AG04450 (cell line): ENCODE measurements around the gene KCNJ18. TPM values are rescaled to one million over a fixed set of nuclear protein-coding genes. Genes with fewer than 3 reads are reported as not detected.
"Not testable (repeated sequence)": the region's sequence is repeated elsewhere in the genome, so short reads cannot be mapped to it uniquely, and the experiment has no call there.

Experiments used
- CTCF ChIA-PET: fragments of 300-600, 350-600 bp; formaldehyde crosslinking; extraction: SDS; loops from one replicate; lab custom pipeline; 2022; ENCODE audit warnings: antibody characterized with exemption, inconsistent platforms; lab: Charles Lee
- POLR2A ChIA-PET: fragments of 350-600 bp; formaldehyde crosslinking; extraction: SDS; loops from one replicate; lab custom pipeline; 2021; ENCODE audit warnings: antibody characterized with exemption, inconsistent platforms; lab: Yijun Ruan, JAX
- DNase-seq: peaks from one replicate; pipeline ENCODE4 v3.0.0-alpha.2; 2011; ENCODE audit warnings: low read depth, low spot score
- H3K27ac ChIP-seq: one replicate; pipeline ENCODE4 v1.5.1; 2012; ENCODE audit warnings: low read depth, low read length, control low read depth
- H3K27me3 ChIP-seq: one replicate; pipeline ENCODE4 v1.6.0; 2012; ENCODE audit warnings: low read length; ENCODE audit not compliant: control insufficient read depth, insufficient read depth
- H3K4me3 ChIP-seq: 2 replicates; pipeline ENCODE4 v1.5.1; 2011; ENCODE audit warnings: mild to moderate bottlenecking, low read depth, low read length, control low read depth
- H3K9me3 ChIP-seq: 2 replicates; pipeline ENCODE4 v1.5.1; 2012; ENCODE audit warnings: low read length; ENCODE audit not compliant: control insufficient read depth, insufficient read depth
- polyA plus RNA-seq: library from polyadenylated mRNA; depleted of rRNA; stranded (reverse); fragments of >200 nt; gene quantifications from 2 replicates; pipeline ENCODE4 v1.2.3, GENCODE V29; 2011
- TF ChIP-seq, protein P1 (sequence below): IDR thresholded peaks from 2 replicates; pipeline ENCODE4 v1.5.1; 2011; ENCODE audit warnings: low read depth, low read length, control low read depth, inconsistent platforms

KCNJ18 gene
- polyA plus RNA-seq, 1 experiment = not detected

DNA sequence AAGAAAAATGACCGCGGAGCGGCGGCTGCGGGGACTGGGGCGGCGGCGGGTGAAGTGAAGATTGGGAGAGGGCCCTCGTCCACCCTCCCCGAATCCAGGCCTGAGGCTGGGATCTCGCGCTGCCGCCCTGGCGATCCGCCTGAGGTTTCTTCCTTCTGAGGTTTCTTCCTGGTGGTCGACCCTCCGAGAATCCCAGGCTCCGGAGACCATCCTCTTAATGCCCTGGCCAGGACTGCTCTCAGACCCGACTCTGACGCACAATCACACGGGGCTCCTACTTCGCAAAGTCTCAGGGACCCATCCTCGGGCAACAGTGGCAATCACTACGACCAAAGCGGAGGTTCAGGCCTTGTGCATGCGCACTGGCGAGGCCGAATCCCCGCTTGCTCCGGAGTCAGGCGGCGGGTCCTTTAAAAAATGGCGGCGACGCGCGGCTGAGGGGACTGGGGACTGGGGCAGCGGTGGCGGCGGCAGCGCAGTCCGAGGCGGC lies 18.0 kb upstream of the KCNJ18 start:
- POLR2A ChIA-PET = no interaction called here
- Histone ChIP-seq H3K4me3 (no peak overlapping the region), H3K27ac (no peak overlapping the region), H3K9me3 (peaks cover 75% of the 10 kb centered on the region), H3K27me3 (no peaks in the 10 kb centered on the region)
- TF ChIP-seq, protein P1, sequence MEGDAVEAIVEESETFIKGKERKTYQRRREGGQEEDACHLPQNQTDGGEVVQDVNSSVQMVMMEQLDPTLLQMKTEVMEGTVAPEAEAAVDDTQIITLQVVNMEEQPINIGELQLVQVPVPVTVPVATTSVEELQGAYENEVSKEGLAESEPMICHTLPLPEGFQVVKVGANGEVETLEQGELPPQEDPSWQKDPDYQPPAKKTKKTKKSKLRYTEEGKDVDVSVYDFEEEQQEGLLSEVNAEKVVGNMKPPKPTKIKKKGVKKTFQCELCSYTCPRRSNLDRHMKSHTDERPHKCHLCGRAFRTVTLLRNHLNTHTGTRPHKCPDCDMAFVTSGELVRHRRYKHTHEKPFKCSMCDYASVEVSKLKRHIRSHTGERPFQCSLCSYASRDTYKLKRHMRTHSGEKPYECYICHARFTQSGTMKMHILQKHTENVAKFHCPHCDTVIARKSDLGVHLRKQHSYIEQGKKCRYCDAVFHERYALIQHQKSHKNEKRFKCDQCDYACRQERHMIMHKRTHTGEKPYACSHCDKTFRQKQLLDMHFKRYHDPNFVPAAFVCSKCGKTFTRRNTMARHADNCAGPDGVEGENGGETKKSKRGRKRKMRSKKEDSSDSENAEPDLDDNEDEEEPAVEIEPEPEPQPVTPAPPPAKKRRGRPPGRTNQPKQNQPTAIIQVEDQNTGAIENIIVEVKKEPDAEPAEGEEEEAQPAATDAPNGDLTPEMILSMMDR = no peak
- CTCF ChIA-PET = no interaction called here
- DNase-seq = no peak

DNA sequence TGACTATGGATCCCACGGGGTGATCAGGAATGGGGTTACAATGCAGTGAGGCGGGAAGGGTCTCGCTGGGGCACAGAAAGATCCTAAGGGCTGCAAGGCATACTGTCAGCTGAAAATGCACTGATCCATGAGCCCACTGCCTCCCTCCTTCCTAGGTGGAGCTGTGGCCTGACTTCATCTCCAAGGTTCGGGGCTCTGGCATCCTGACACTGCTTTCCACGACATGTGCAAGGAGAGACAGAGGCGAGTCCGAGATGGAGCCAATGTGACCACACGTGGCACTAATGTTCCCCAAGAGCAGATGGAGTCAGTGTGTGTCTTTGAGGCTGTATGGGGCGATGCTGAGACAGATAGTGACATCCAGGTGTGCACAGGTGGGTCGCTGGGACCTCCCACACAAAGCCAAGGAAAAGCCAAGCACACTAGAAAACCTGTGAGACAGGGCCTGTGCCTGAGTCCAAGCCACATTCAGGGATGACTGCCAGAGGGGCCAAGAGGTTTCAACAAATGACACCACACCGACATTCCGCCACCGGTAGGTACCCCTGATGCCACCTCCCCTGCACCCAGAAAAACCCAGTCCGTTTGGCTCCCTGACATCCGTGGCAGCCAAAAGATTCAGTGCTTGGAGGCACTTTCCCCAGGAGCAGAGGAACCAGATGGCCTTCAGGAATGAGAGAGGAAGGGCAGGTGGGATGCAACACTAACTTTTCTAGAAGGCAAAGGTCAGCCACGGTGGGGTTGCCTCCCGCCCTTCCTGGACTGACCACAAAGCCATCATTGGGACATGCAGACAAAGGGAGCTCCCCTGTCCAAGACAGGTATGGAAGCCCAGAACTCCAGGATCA lies 17.2 kb upstream of the KCNJ18 start:
- CTCF ChIA-PET, H3K4me3 ChIP-seq, H3K27me3 ChIP-seq, H3K27ac ChIP-seq, DNase-seq, POLR2A ChIA-PET: not testable (repeated sequence)
- peaks cover 76% of the 10 kb centered on the region for H3K9me3 ChIP-seq

DNA sequence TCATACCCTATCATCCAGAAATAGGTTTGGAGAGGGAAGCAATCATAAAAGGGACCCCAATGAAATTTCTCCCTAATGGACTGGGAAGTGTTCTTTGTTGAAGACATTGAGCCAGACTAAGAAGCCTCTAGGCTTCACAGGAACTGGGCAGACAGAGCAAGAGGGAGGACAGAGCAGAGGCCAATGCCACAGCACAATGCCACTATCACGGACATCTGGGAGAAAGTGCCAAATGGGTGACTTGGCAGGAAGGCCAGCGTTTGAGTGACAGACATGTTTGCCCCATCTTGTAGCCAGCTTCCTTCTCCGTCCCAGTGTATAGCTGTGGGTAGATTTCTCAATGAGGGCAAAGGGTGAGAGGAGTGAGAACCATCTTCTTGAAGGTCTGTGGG lies 16.6 kb upstream of the KCNJ18 start:
- H3K4me3 ChIP-seq, CTCF ChIA-PET, POLR2A ChIA-PET, H3K27ac ChIP-seq, H3K27me3 ChIP-seq, DNase-seq: not testable (repeated sequence)
- peaks cover 76% of the 10 kb centered on the region for H3K9me3 ChIP-seq

DNA sequence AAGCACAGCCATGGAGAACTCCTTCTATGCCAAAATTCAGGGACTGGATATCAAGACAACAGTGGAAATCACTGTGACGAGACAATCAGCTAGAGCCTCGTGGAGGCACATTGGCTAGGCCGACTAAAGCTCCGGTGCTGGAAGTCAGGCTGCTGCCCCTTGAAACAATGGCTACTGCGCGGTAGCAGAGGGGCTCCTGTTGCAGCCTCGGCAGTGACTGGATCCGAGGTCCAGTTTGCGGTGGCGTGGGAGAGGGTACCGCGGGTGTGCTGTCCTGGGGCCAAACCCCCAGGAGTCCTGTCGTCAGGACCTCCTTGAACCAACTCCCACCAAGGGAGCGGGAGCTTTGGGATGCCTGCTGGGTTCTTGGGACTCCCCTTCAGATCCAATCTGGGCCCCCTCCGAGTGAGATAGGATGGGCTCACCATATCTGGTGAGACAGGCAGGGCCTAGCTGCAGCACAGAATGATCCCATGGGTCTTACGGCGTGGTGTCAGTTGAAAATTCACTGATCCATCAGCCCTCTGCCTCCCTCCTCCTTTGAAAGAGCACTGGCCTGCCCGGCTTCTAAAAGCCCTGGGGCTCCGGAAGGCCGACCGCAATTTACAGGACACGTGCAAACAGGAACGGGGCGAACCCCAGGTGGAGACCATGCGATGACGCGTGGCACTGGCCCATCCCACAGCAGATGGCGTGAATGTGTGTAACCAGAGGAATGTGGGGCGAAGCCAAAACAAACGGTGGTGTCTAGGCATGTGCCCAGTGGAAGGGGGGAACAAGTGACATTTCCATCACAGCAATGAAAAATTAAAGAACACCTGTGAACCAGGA lies 15.8 kb upstream of the KCNJ18 start:
- Histone ChIP-seq H3K27me3 (no peaks in the 10 kb centered on the region), H3K4me3 (no peak overlapping the region), H3K9me3 (peaks cover 81% of the 10 kb centered on the region), H3K27ac (no peak overlapping the region)
- ChIA-PET POLR2A (no interaction called here), CTCF (no interaction called here)
- no peak for DNase-seq
- TF ChIP-seq, protein P1 = no peak

DNA sequence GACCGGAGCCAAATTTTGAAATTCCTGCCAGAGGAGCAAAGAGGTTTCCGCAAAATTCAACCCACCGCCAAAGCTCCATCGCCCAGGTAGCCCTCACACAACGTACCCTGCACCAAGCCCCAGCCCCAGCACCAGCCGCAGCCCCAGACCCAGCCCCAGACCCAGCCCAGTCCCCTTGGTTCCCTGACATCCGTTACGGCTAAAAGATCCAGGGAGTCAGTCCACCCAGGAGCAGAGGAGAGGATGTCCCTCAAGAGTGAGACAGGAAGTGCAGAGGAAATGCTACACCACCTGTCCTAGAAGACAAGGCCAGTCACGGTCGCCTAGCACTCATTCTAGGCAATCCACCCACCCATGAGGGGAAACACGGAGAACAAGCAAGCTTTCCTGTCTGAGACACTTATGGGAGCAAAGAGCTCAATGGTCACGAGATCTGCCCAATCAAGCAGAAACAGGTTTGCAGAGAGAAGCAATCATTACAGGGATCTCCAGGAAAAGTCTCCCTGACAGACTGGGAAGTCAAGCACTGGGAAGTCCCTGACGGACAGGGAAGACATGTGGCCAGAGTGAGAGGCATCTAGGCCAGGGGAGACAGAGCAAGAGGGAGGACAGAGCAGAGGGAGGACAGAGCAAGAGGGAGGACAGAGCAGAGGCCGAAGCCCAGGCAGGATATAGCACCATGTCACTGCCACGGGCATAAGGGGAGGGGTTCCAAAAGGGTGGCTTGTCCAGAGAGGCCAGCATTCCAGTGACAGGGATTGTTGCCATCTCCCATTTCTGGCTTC lies 15.0 kb upstream of the KCNJ18 start:
- TF ChIP-seq, protein P1 = no peak
- Histone ChIP-seq H3K27me3 (no peaks in the 10 kb centered on the region), H3K4me3 (no peak overlapping the region), H3K9me3 (peaks cover 90% of the 10 kb centered on the region), H3K27ac (no peak overlapping the region)
- DNase-seq = no peak
- CTCF ChIA-PET = no interaction called here
- POLR2A ChIA-PET = no interaction called here
